Stimulated activated CD8-positive, alpha-beta memory T cell treated with anti-CD3 and anti-CD28 coated beads, Interleukin-12 subunit alpha, Interleukin-12 subunit beta, amount 100 ng/mL, for 1 hour (primary cell): ENCODE measurements around the gene TIMM10B.
A peak's percentile ranks its signal among the peaks of the same experiment; 100 is the strongest.

ENCODE experiments used
- DNase-seq: peaks from one replicate; pipeline ENCODE4 v3.0.0-alpha.2; 2020; ENCODE audit warnings: low read depth

Gene TIMM10B

GRCh38 chr11:6481012-6481923, at the start of gene TIMM10B, which contains the start of gene ARFIP2:
TSS of gene TIMM10B (plus strand) at chr11:6481501. CDS start at chr11:6481517, 16 bp downstream.
TSS of gene ARFIP2 (minus strand) at chr11:6481331. CDS start at chr11:6480421, 910 bp downstream.
- DNase-seq, result peak; percentile 94

- no peak for DNase-seq
These were observed 49.4 kb upstream of the TIMM10B start for GRCh38 chr11:6431861-6432260.

GRCh38 chr11:6433998-6434660, 47.2 kb upstream of the TIMM10B start:
- no peak for DNase-seq

GRCh38 chr11:6437423-6437822, 43.9 kb upstream of the TIMM10B start:
- DNase-seq, result no peak

- no peak for DNase-seq
These were observed 43.3 kb upstream of the TIMM10B start for GRCh38 chr11:6437993-6438392.

- DNase-seq, result peak; percentile 14
These were observed 42.2 kb upstream of the TIMM10B start for GRCh38 chr11:6438979-6439571.

- no peak for DNase-seq
These were observed 40.4 kb upstream of the TIMM10B start, which contains the start of gene HPX for GRCh38 chr11:6440906-6441358. TSS of gene HPX (minus strand) at chr11:6440987. CDS start at chr11:6440963, 24 bp downstream.

- no peak for DNase-seq
These were observed 38.9 kb upstream of the TIMM10B start for GRCh38 chr11:6442441-6442840.

- peak; percentile 28 for DNase-seq
These were observed 37.9 kb upstream of the TIMM10B start for GRCh38 chr11:6443269-6444003.

GRCh38 chr11:6448574-6448973, 32.7 kb upstream of the TIMM10B start:
- no peak for DNase-seq

- DNase-seq, result no peak
These were observed 29.1 kb upstream of the TIMM10B start for GRCh38 chr11:6452219-6452618.

- DNase-seq, result no peak
These were observed 28.1 kb upstream of the TIMM10B start for GRCh38 chr11:6453152-6453551.

- DNase-seq, result no peak
These were observed 26.2 kb upstream of the TIMM10B start for GRCh38 chr11:6455070-6455469.

- no peak for DNase-seq
These were observed 24.8 kb upstream of the TIMM10B start for GRCh38 chr11:6456361-6457073.

GRCh38 chr11:6457581-6458320, 23.6 kb upstream of the TIMM10B start:
- no peak for DNase-seq

- no peak for DNase-seq
These were observed 22.8 kb upstream of the TIMM10B start for GRCh38 chr11:6458352-6459098.

- no peak for DNase-seq
These were observed 22.2 kb upstream of the TIMM10B start for GRCh38 chr11:6459099-6459450.

- DNase-seq, result no peak
These were observed 12.4 kb upstream of the TIMM10B start for GRCh38 chr11:6468712-6469495.

- DNase-seq, result no peak
These were observed 11.7 kb upstream of the TIMM10B start for GRCh38 chr11:6469599-6469998.
